ENCODE data around the gene GLRA3. TPM values are rescaled to one million over a fixed set of nuclear protein-coding genes. Genes with fewer than 3 reads are reported as not detected.

Gene GLRA3
- total and polyA plus RNA-seq, 4 donors: 9.3 to 41.1 (median 26.6) TPM

DNA sequence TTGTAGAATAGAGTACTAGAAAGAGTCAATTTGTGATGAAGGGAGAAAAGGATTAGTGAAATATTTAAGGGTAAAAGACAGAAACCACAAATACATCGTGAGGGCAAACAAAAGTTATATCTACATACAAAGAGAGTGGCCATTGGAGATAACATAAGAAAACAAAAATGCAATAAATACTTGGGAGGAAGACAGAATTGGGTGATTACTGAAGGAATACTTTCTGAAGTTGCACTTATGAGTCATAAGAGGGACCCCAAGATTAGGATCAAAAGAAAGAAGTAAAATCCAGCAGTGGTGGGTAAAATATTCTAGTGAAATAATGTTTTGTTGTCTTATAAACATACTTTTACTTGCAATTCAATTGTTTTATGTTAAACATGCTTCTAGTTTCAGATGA, 53.7 kb downstream of the GLRA3 start:
- H3K4me1 ChIP-seq (ENCODE audit: control insufficient read depth, insufficient read depth, low read length): no peaks in the 10 kb centered on the region
- DNase-seq (ENCODE audit: low read depth in 4 of 6, low spot score in 6 of 6): no peak
- no peaks in the 10 kb centered on the region for H3K36me3 ChIP-seq (ENCODE audit: control insufficient read depth, insufficient read depth, low read length)
- H3K9me3 ChIP-seq (ENCODE audit: control insufficient read depth, insufficient read depth, low read length): no peaks in the 10 kb centered on the region
- no peaks in the 10 kb centered on the region for H3K27me3 ChIP-seq (ENCODE audit: control insufficient read depth, insufficient read depth, low read length)
- WGBS (ENCODE audit: insufficient coverage): no CpG with 5 or more reads among the region's 1 CpG
- no peak overlapping the region for H3K4me3 ChIP-seq (ENCODE audit: low read depth, low read length)
- no peak overlapping the region for H3K27ac ChIP-seq (ENCODE audit: low read depth, low read length)

DNA sequence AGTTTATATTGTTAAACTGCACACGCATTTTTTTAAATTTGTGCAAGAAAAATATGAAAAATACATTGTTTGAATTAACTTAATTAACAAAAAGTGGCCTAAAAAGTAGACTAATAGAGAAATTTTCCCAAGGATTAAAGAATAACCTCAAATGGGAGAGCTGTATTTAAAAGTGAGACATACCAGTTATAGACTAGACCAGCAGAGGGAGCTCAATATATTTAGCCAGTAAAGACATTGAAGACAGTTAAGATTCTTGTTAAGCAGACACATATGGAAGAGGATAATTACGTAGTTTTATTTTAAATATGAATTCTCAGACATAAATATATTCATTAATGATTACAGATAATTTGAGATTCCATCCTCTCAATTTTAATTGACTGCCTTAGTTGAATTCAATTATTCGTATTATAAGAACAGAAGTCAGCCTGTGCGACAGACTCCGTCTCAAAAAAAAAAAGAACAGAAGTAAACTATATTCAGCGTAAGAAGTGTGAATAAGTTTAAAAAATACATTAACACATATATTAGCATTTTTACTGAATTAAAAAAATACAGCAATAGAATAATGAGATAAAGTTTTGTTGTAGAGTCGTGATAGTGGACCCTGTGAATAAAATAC, 64.8 kb downstream of the GLRA3 start:
- H3K4me3 ChIP-seq (ENCODE audit: low read depth, low read length): no peak overlapping the region
- no peaks in the 10 kb centered on the region for H3K27me3 ChIP-seq (ENCODE audit: control insufficient read depth, insufficient read depth, low read length)
- WGBS (ENCODE audit: insufficient coverage): no CpG with 5 or more reads among the region's 7 CpGs
- H3K27ac ChIP-seq (ENCODE audit: low read depth, low read length): no peak overlapping the region
- no peaks in the 10 kb centered on the region for H3K9me3 ChIP-seq (ENCODE audit: control insufficient read depth, insufficient read depth, low read length)
- H3K36me3 ChIP-seq (ENCODE audit: control insufficient read depth, insufficient read depth, low read length): no peaks in the 10 kb centered on the region
- no peaks in the 10 kb centered on the region for H3K4me1 ChIP-seq (ENCODE audit: control insufficient read depth, insufficient read depth, low read length)
- DNase-seq (ENCODE audit: low read depth in 4 of 6, low spot score in 6 of 6): peak in 5 of 6 donors; percentile 32 to 91 (median 38)

DNA sequence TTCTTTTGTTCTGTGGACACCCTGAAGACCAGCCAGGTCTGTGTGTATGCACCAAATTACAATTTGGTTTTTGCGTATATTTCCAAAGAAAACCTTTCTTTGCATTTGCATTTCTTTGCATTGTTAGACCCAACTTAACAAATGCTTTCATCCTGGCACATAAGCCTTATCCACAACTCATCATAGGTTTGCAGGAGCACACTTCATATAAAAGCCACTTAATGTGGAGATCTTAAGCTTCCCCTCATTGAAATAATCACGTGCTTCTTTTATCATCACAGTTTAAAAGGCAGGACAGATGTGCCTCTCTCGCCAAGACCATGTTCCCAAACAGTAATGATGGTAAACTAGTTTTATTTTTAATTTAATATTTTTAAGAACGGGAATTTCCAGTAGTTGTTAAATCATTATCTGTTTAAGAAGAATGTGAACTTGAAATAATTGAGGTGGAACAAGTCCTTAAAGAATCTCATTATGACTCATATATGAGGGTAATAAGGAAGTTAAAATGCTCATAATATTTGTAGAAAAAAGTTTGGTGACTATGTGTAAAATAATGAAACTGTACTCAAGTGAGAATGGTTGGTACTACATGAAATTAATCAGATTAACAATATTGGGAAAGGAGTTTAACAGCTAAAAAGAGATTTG, 65.5 kb downstream of the GLRA3 start:
- Histone ChIP-seq H3K4me1 (ENCODE audit: control insufficient read depth, insufficient read depth, low read length) (no peaks in the 10 kb centered on the region), H3K9me3 (ENCODE audit: control insufficient read depth, insufficient read depth, low read length) (no peaks in the 10 kb centered on the region), H3K36me3 (ENCODE audit: control insufficient read depth, insufficient read depth, low read length) (no peaks in the 10 kb centered on the region), H3K27me3 (ENCODE audit: control insufficient read depth, insufficient read depth, low read length) (no peaks in the 10 kb centered on the region), H3K27ac (ENCODE audit: low read depth, low read length) (no peak overlapping the region), H3K4me3 (ENCODE audit: low read depth, low read length) (no peak overlapping the region)
- 90% methylated on average over 1 of the region's 4 CpGs for WGBS (ENCODE audit: insufficient coverage)
- DNase-seq (ENCODE audit: low read depth in 4 of 6, low spot score in 6 of 6): no peak

DNA sequence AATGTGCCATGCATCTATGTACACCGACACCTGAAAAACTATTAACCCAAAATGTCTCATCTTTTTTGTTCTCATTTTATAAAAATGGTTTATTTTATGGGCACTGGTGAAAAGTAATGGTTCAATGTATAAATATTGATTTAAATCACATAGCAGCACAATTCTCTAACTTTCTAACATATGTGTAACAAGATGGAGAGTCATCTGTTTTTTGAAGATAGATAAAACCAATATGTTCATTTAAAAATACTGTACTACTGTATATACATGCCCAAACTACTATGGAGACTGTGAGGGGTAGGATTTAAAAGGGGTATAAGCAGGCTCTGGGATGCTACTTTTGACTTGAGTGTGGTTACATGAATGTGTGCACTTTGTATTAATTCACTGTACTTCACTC, 67.6 kb downstream of the GLRA3 start:
- Histone ChIP-seq H3K27ac (ENCODE audit: low read depth, low read length) (no peak overlapping the region), H3K27me3 (ENCODE audit: control insufficient read depth, insufficient read depth, low read length) (no peaks in the 10 kb centered on the region), H3K4me1 (ENCODE audit: control insufficient read depth, insufficient read depth, low read length) (no peaks in the 10 kb centered on the region), H3K9me3 (ENCODE audit: control insufficient read depth, insufficient read depth, low read length) (no peaks in the 10 kb centered on the region), H3K36me3 (ENCODE audit: control insufficient read depth, insufficient read depth, low read length) (no peaks in the 10 kb centered on the region), H3K4me3 (ENCODE audit: low read depth, low read length) (no peak overlapping the region)
- DNase-seq (ENCODE audit: low read depth in 4 of 6, low spot score in 6 of 6): peak in 1 of 6 donors; percentile 66
- no CpG with 5 or more reads among the region's 1 CpG for WGBS (ENCODE audit: insufficient coverage)

DNA sequence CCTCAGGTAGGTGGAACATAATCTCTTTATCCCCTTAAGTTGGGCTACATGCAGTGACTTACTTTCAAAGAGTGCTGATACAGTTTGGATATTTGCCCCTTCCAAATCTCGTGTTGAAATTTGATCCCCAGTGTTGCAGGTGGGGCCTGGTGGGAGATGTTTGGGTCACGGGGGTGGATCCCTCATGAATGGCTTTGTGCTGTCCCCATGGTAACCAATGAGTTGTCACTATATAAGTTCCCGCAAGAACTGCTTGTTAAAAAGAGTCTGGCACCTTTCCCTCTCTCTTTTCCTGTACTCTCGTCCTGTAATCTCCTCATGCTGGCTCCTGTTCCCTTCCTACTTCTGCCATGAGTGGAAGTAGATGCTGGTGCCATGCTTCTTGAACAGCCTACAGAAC, 71.3 kb downstream of the GLRA3 start:
- Histone ChIP-seq H3K36me3 (ENCODE audit: control insufficient read depth, insufficient read depth, low read length) (no peaks in the 10 kb centered on the region), H3K9me3 (ENCODE audit: control insufficient read depth, insufficient read depth, low read length) (no peaks in the 10 kb centered on the region), H3K27ac (ENCODE audit: low read depth, low read length) (no peak overlapping the region), H3K27me3 (ENCODE audit: control insufficient read depth, insufficient read depth, low read length) (no peaks in the 10 kb centered on the region), H3K4me3 (ENCODE audit: low read depth, low read length) (no peak overlapping the region), H3K4me1 (ENCODE audit: control insufficient read depth, insufficient read depth, low read length) (no peaks in the 10 kb centered on the region)
- WGBS (ENCODE audit: insufficient coverage): 59% methylated on average over 2 of the region's 4 CpGs
- peak in 1 of 6 donors; percentile 10 for DNase-seq (ENCODE audit: low read depth in 4 of 6, low spot score in 6 of 6)

DNA sequence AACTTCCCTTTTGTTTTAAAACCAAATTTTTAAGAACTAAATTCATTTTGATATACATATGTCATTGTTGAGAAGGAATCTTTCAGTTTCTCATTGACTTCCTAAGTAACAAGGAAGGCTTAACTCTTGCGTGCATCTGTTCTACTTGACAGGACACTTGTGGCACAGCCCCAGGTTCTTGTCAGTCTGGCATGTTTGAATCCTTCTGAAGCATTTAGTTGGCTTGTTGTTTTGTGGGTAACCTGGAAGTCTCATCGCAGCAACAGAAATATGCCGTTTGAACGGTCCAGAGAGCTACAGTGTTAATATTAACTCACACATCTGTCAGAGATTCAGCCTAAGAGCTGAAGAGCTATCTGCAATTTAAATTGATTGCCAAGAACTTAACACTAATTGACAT, 76.0 kb downstream of the GLRA3 start:
- no peaks in the 10 kb centered on the region for H3K27me3 ChIP-seq (ENCODE audit: control insufficient read depth, insufficient read depth, low read length)
- no peaks in the 10 kb centered on the region for H3K4me1 ChIP-seq (ENCODE audit: control insufficient read depth, insufficient read depth, low read length)
- no peaks in the 10 kb centered on the region for H3K36me3 ChIP-seq (ENCODE audit: control insufficient read depth, insufficient read depth, low read length)
- H3K9me3 ChIP-seq (ENCODE audit: control insufficient read depth, insufficient read depth, low read length): no peaks in the 10 kb centered on the region
- no peak overlapping the region for H3K27ac ChIP-seq (ENCODE audit: low read depth, low read length)
- no peak overlapping the region for H3K4me3 ChIP-seq (ENCODE audit: low read depth, low read length)
- peak in 1 of 6 donors; percentile 78 for DNase-seq (ENCODE audit: low read depth in 4 of 6, low spot score in 6 of 6)
- WGBS (ENCODE audit: insufficient coverage): no CpG with 5 or more reads among the region's 4 CpGs

DNA sequence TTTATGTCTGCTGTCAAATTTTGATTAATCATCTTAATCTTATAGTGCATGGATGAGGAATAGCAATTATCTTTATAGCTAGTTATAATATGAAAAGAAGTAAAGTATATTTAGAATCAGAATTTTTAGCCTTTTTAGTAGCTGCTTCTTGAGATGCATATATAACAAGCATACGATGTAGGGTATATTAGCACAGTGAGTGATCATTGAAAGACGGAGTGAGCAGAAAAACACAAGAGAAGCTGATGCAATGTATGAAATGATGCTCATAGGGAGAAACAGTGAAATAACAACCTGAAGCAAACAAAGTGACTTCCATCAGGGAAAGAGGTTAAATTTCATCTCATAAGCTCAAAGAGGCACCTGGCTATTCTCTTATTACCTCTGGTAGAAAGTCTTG, 77.0 kb downstream of the GLRA3 start:
- Histone ChIP-seq H3K27me3 (ENCODE audit: control insufficient read depth, insufficient read depth, low read length) (no peaks in the 10 kb centered on the region), H3K4me1 (ENCODE audit: control insufficient read depth, insufficient read depth, low read length) (no peaks in the 10 kb centered on the region), H3K27ac (ENCODE audit: low read depth, low read length) (no peak overlapping the region), H3K36me3 (ENCODE audit: control insufficient read depth, insufficient read depth, low read length) (no peaks in the 10 kb centered on the region), H3K9me3 (ENCODE audit: control insufficient read depth, insufficient read depth, low read length) (no peaks in the 10 kb centered on the region), H3K4me3 (ENCODE audit: low read depth, low read length) (no peak overlapping the region)
- peak in 1 of 6 donors; percentile 56 for DNase-seq (ENCODE audit: low read depth in 4 of 6, low spot score in 6 of 6)
- 100% methylated on average over 1 of the region's 2 CpGs for WGBS (ENCODE audit: insufficient coverage)

DNA sequence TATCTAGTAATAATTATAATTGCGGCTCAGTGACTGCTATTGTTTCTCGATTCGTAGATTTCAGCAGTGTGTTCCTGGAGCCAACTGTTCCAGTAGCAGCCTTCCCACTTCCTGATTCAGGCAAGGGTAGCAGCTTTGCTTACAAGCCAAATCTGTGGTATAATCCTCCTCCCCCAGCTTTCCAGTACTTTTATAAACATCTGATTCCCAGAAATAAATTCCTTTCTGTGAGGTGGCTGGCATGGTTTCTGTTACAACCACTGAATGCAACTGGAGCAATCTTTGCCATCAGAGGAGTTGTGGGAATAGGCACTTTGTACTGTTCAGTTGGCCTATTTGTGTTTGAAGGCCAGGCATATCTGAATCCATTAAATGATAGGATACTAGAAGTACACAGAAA, 80.0 kb downstream of the GLRA3 start:
- H3K27me3 ChIP-seq (ENCODE audit: control insufficient read depth, insufficient read depth, low read length): no peaks in the 10 kb centered on the region
- no peaks in the 10 kb centered on the region for H3K36me3 ChIP-seq (ENCODE audit: control insufficient read depth, insufficient read depth, low read length)
- peaks cover 1% of the 10 kb centered on the region for H3K4me1 ChIP-seq (ENCODE audit: control insufficient read depth, insufficient read depth, low read length)
- peaks cover 2% of the 10 kb centered on the region for H3K9me3 ChIP-seq (ENCODE audit: control insufficient read depth, insufficient read depth, low read length)
- no peak for DNase-seq (ENCODE audit: low read depth in 4 of 6, low spot score in 6 of 6)
- H3K4me3 ChIP-seq (ENCODE audit: low read depth, low read length): no peak overlapping the region
- 88% methylated on average over 3 of the region's 3 CpGs for WGBS (ENCODE audit: insufficient coverage)
- no peak overlapping the region for H3K27ac ChIP-seq (ENCODE audit: low read depth, low read length)

DNA sequence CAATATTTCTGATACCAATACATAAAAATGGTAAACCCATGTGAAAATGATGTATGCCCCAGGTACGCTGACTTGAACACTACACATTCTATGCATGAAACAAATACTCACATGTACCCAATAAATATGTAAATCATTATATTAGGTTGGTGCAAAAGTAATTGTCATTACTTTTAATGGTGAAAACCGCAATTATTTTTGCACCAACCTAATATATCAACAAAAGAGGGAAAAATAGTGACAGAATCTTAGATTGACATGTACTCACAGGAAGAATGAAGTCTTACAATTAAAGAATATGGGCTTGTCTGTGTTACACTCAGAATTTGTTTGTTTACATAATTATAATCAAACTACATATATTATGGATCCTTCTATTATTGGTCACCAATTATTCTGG, 82.3 kb downstream of the GLRA3 start:
- Histone ChIP-seq H3K27me3 (ENCODE audit: control insufficient read depth, insufficient read depth, low read length) (no peaks in the 10 kb centered on the region), H3K9me3 (ENCODE audit: control insufficient read depth, insufficient read depth, low read length) (peaks cover 2% of the 10 kb centered on the region), H3K36me3 (ENCODE audit: control insufficient read depth, insufficient read depth, low read length) (no peaks in the 10 kb centered on the region), H3K4me1 (ENCODE audit: control insufficient read depth, insufficient read depth, low read length) (peaks cover 3% of the 10 kb centered on the region), H3K4me3 (ENCODE audit: low read depth, low read length) (no peak overlapping the region), H3K27ac (ENCODE audit: low read depth, low read length) (no peak overlapping the region)
- WGBS (ENCODE audit: insufficient coverage): no CpG with 5 or more reads among the region's 2 CpGs
- no peak for DNase-seq (ENCODE audit: low read depth in 4 of 6, low spot score in 6 of 6)

DNA sequence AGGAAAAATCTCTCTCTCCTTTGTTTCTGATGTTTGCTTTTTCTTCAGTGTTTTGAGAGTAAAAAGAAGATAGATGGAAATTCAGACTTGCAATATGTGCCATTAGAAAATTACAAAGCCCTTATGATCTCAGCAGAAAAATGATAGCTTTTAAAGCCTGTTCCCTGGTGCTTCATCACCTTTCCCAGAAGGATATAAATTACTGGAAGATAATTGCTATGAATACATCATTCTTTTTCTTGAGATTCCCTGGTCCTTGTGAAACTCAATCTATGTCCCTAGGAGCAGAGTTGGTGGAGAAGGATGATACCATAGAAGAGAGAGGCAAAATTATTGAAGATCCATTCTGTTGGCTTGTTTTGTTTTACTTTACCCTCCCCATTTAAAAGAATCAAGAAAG, 86.5 kb downstream of the GLRA3 start:
- Histone ChIP-seq H3K9me3 (ENCODE audit: control insufficient read depth, insufficient read depth, low read length) (peaks cover 2% of the 10 kb centered on the region), H3K36me3 (ENCODE audit: control insufficient read depth, insufficient read depth, low read length) (no peaks in the 10 kb centered on the region), H3K27ac (ENCODE audit: low read depth, low read length) (no peak overlapping the region), H3K4me1 (ENCODE audit: control insufficient read depth, insufficient read depth, low read length) (peaks cover 3% of the 10 kb centered on the region), H3K4me3 (ENCODE audit: low read depth, low read length) (no peak overlapping the region), H3K27me3 (ENCODE audit: control insufficient read depth, insufficient read depth, low read length) (no peaks in the 10 kb centered on the region)
- peak in 1 of 6 donors; percentile 41 for DNase-seq (ENCODE audit: low read depth in 4 of 6, low spot score in 6 of 6)
